Activated T-cell treated with anti-CD3 and anti-CD28 coated beads, Interleukin-2, amount 50 U/mL, for 72 hours (primary cell): ENCODE data around the gene FGFR3. TPM values are rescaled to one million over a fixed set of nuclear protein-coding genes. Genes with fewer than 3 reads are reported as not detected.

Source experiments
- ATAC-seq, 2 donors: fragments of 150-1000 bp; cut with Tn5 transposase; replicated peaks in 1 of 2; 2 replicates each; pipeline ENCODE4 v1.10.0; 2021; ENCODE audit warnings: moderate library complexity in 2 of 2, mild to moderate bottlenecking in 1 of 2
- DNase-seq, 2 donors: peaks; one replicate each; pipeline ENCODE4 v3.0.0; 2021 to 2022; ENCODE audit warnings: mixed read lengths in 1 of 2
- H3K27ac Mint-ChIP-seq: one replicate; pipeline ENCODE4 v1.8.0; 2022; ENCODE audit warnings: mild to moderate bottlenecking, moderate library complexity, mixed read lengths
- H3K27me3 Mint-ChIP-seq: one replicate; pipeline ENCODE4 v1.8.0; 2022; ENCODE audit warnings: low read depth, mixed read lengths
- H3K36me3 Mint-ChIP-seq, 2 donors: one replicate each; pipeline ENCODE4 v1.8.0; 2022; ENCODE audit warnings: mixed read lengths in 2 of 2, mild to moderate bottlenecking in 1 of 2; ENCODE audit not compliant: insufficient read depth in 2 of 2
- H3K4me1 Mint-ChIP-seq: one replicate; pipeline ENCODE4 v1.8.0; 2022; ENCODE audit warnings: low read depth, mixed read lengths
- H3K4me3 Mint-ChIP-seq, 2 donors: one replicate each; pipeline ENCODE4 v1.8.0; 2022; ENCODE audit warnings: mild to moderate bottlenecking in 2 of 2, mixed read lengths in 2 of 2, moderate library complexity in 2 of 2
- H3K9me3 Mint-ChIP-seq, 2 donors: one replicate each; pipeline ENCODE4 v1.8.0; 2022; ENCODE audit warnings: mixed read lengths in 2 of 2
- total RNA-seq, 2 donors: library from RNA; stranded (reverse); gene quantifications; one replicate each; pipeline ENCODE4 v1.2.3, GENCODE V29; 2022

Gene FGFR3
- total RNA-seq, 2 donors from 2014 or later, result 0.36 TPM; not detected in 1

- H3K9me3 Mint-ChIP-seq, result no peaks in the 10 kb centered on the region
- no peak overlapping the region for H3K27ac Mint-ChIP-seq
- no peak for ATAC-seq
Observed at GRCh38 chr4:1779588-1780382, 13.3 kb upstream of the FGFR3 start.

GRCh38 chr4:1780435-1780834, 12.7 kb upstream of the FGFR3 start:
- no peak for ATAC-seq
- H3K4me3 Mint-ChIP-seq, result no peak overlapping the region
- H3K4me1 Mint-ChIP-seq, result no peaks in the 10 kb centered on the region
- no peak for DNase-seq
- H3K27me3 Mint-ChIP-seq, result no peaks in the 10 kb centered on the region
- H3K36me3 Mint-ChIP-seq, result no peaks in the 10 kb centered on the region
- H3K27ac Mint-ChIP-seq, result no peak overlapping the region
- H3K9me3 Mint-ChIP-seq, result no peaks in the 10 kb centered on the region

More at GRCh38 chr4:1779588-1780382, 13.3 kb upstream of the FGFR3 start:
- Mint-ChIP-seq H3K4me1 (no peaks in the 10 kb centered on the region), H3K4me3 (no peak overlapping the region), H3K27me3 (no peaks in the 10 kb centered on the region), H3K36me3 (no peaks in the 10 kb centered on the region)
- DNase-seq, result no peak

GRCh38 chr4:1783015-1783414, 10.1 kb upstream of the FGFR3 start:
- Mint-ChIP-seq H3K27me3 (no peaks in the 10 kb centered on the region), H3K4me3 (no peak overlapping the region), H3K4me1 (no peaks in the 10 kb centered on the region), H3K36me3 (no peaks in the 10 kb centered on the region), H3K9me3 (no peaks in the 10 kb centered on the region), H3K27ac (no peak overlapping the region)
- DNase-seq (no peak), ATAC-seq (no peak)

DNA sequence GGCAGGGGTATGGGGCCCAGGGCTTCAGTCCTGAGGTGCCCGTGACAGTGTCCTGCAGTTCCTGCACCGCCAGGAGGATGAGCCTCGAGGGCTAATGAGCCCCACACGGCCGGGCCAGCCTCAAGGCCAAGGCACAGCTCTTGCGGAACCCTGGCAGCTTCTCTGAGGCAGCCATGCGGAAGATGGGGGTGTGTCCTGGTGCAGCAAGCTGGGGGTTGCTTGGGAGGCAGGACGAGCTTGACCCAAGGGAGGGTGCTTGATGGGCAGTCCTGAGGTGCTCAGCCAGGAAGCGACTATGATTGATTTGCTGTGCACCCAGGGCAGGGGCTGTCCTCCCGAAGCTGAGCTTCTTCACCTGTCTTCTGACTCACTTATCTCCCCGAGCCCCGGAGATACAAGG, 9.1 kb upstream of the FGFR3 start:
- DNase-seq, result no peak
- Mint-ChIP-seq H3K27me3 (no peaks in the 10 kb centered on the region), H3K9me3 (no peaks in the 10 kb centered on the region), H3K27ac (no peak overlapping the region), H3K4me3 (no peak overlapping the region), H3K4me1 (no peaks in the 10 kb centered on the region), H3K36me3 (no peaks in the 10 kb centered on the region)
- no peak for ATAC-seq

DNA sequence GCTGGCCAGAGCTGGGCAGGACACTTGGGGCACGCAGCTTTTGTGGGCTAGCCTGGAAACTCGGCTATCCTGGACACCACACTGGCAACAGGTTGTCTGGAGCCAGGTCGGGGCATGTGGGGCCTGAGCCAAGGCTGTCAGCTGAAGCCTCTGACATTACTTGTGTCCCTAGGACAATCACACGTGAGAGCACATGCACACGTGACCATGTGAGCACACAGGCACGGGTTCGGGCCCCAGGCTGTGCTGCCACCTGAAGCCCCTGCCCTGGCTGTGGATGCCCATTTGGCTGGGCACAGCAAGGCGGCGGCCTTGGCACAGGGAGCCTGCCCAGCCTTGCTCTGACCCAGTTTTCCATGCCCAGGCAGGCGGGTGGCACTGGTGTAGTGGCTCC, 8.7 kb upstream of the FGFR3 start:
- Mint-ChIP-seq H3K36me3 (no peaks in the 10 kb centered on the region), H3K27ac (no peak overlapping the region), H3K27me3 (no peaks in the 10 kb centered on the region), H3K4me3 (no peak overlapping the region), H3K4me1 (no peaks in the 10 kb centered on the region), H3K9me3 (no peaks in the 10 kb centered on the region)
- ATAC-seq (no peak), DNase-seq (no peak)

DNA sequence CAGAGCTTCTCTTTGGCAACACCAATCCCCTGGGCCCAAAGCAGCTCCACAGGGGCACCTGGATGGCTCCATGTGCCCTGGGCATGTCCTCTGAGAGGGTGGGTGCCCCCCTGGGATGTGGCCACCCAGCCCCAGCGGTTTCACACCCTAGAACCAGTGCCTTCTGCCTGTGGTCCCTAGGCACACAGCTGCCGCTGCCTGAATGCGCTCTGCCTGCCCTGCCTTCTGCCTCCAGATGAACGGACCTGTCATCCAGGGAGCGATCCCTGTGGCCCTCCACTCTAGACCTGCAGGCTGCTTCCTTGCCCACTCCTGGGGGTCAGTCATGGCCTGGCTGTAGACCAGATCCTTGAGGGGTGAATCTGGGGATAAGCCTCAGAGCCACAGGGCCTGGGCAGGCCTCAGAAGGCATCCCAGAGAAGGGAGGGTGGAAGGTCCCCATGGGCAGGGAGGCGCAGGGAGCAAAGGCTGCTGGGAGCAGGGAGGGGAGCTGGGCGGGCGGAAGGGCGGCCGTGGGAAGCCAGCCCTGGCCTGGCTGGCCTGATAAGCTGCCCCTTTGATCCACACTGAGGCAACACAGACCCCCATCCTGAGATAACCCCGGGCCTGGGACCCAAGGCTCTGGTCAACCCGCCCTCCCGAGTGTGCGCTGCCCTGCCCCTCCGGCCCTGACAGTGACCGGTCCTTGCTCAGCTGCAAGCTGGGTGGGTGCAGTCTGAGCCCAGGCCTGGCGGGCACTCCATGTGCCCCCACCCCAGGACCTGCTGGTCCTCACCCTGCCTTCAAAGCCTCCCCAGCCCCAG, 8.1 kb upstream of the FGFR3 start:
- H3K9me3 Mint-ChIP-seq, result no peaks in the 10 kb centered on the region
- H3K36me3 Mint-ChIP-seq, result no peaks in the 10 kb centered on the region
- ATAC-seq, result no peak
- no peak overlapping the region for H3K4me3 Mint-ChIP-seq
- no peaks in the 10 kb centered on the region for H3K27me3 Mint-ChIP-seq
- H3K27ac Mint-ChIP-seq, result no peak overlapping the region
- no peak for DNase-seq
- no peaks in the 10 kb centered on the region for H3K4me1 Mint-ChIP-seq

GRCh38 chr4:1785592-1785991, 7.5 kb upstream of the FGFR3 start:
- no peak overlapping the region for H3K27ac Mint-ChIP-seq
- no peaks in the 10 kb centered on the region for H3K9me3 Mint-ChIP-seq
- no peak overlapping the region for H3K4me3 Mint-ChIP-seq
- DNase-seq, result no peak
- no peaks in the 10 kb centered on the region for H3K27me3 Mint-ChIP-seq
- H3K4me1 Mint-ChIP-seq, result no peaks in the 10 kb centered on the region
- ATAC-seq, result no peak
- H3K36me3 Mint-ChIP-seq, result no peaks in the 10 kb centered on the region

- H3K4me3 Mint-ChIP-seq, result no peak overlapping the region
- H3K36me3 Mint-ChIP-seq, result no peaks in the 10 kb centered on the region
- H3K9me3 Mint-ChIP-seq, result no peaks in the 10 kb centered on the region
- no peak for DNase-seq
- ATAC-seq, result no peak
- H3K27me3 Mint-ChIP-seq, result no peaks in the 10 kb centered on the region
- H3K27ac Mint-ChIP-seq, result no peak overlapping the region
- H3K4me1 Mint-ChIP-seq, result no peaks in the 10 kb centered on the region
Observed at GRCh38 chr4:1786544-1787362, 6.3 kb upstream of the FGFR3 start.

- ATAC-seq, result no peak
- no peak overlapping the region for H3K27ac Mint-ChIP-seq
- DNase-seq, result no peak
Observed at GRCh38 chr4:1787411-1788077, 5.5 kb upstream of the FGFR3 start.

DNA sequence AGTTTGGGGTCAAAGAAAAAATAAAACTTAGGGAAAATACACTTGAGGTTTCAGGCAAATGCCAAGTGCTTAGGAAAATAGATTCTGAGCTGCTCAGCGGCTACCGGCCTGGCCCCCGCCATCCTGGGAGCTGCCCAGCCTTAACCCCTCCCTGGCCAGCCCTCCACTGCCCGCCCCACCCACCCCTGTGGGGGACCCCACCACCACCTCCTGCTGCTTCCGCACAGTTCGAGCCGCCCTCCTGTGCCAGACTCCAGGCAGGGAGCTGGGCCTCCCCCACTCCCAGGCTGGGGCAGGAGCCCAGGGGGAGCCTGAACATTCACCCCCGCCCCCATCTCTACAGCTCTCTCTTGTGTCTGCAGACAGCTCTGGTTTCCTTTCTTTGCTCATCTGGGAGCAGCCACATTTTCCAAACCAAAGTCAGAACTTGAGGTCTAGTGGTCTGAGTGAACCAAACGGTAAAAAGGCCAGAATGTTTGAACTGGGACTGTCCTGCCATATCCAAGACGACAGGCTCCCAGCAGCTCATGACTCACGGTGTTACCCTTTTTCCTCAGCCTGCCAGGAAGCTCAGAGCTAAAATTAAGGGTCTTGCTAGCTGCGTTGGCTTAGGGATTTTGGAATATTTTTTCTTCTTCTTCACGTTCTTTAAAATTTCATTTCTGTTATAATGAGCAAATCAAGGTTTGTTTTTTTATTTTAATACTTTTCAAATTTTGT, 4.7 kb upstream of the FGFR3 start:
- Mint-ChIP-seq H3K4me3 (no peak overlapping the region), H3K27me3 (no peaks in the 10 kb centered on the region), H3K4me1 (no peaks in the 10 kb centered on the region), H3K9me3 (no peaks in the 10 kb centered on the region), H3K36me3 (no peaks in the 10 kb centered on the region), H3K27ac (no peak overlapping the region)
- DNase-seq, result no peak
- ATAC-seq, result no peak

More at GRCh38 chr4:1787411-1788077, 5.5 kb upstream of the FGFR3 start:
- Mint-ChIP-seq H3K4me3 (no peak overlapping the region), H3K9me3 (no peaks in the 10 kb centered on the region), H3K4me1 (no peaks in the 10 kb centered on the region), H3K36me3 (no peaks in the 10 kb centered on the region), H3K27me3 (no peaks in the 10 kb centered on the region)

GRCh38 chr4:1789552-1789951, 3.5 kb upstream of the FGFR3 start:
- Mint-ChIP-seq H3K4me3 (no peak overlapping the region), H3K27ac (no peak overlapping the region), H3K4me1 (no peaks in the 10 kb centered on the region), H3K27me3 (no peaks in the 10 kb centered on the region), H3K9me3 (no peaks in the 10 kb centered on the region), H3K36me3 (no peaks in the 10 kb centered on the region)
- no peak for DNase-seq
- no peak for ATAC-seq

DNA sequence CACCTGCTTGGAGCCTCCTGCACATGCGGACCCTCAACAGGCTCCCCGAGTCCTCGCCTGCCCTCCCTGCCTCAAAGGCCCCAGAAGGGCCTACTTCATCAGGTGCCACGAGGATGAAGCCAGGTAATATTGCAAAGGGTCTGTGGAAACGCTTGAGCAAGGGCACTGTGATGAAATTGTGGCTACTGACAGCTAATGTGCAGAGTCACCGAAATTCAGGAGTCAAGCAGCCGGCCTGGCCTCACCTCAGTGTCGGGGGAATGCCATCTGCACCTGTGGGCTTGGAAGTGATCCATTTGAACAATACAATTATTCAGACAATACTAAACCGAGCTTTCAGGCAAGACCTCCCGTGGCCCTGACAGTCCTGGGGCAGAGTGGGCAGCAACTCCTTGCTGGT, 3.1 kb upstream of the FGFR3 start:
- Mint-ChIP-seq H3K36me3 (no peaks in the 10 kb centered on the region), H3K4me3 (no peak overlapping the region), H3K4me1 (no peaks in the 10 kb centered on the region), H3K27ac (no peak overlapping the region), H3K9me3 (no peaks in the 10 kb centered on the region), H3K27me3 (no peaks in the 10 kb centered on the region)
- no peak for ATAC-seq
- DNase-seq, result no peak
